Stimulated activated CD8-positive, alpha-beta memory T cell treated with anti-CD3 and anti-CD28 coated beads, Interleukin-15, amount 100 ng/mL, for 48 hours (primary cell): Measurements from ENCODE around the gene JADE1.
A peak's percentile ranks its signal among the peaks of the same experiment; 100 is the strongest.

Experiments
- DNase-seq, 2 donors: peaks; one replicate each; pipeline ENCODE4 v3.0.0-alpha.2; 2020; ENCODE audit warnings: low read depth in 2 of 2

The JADE1 gene

DNA sequence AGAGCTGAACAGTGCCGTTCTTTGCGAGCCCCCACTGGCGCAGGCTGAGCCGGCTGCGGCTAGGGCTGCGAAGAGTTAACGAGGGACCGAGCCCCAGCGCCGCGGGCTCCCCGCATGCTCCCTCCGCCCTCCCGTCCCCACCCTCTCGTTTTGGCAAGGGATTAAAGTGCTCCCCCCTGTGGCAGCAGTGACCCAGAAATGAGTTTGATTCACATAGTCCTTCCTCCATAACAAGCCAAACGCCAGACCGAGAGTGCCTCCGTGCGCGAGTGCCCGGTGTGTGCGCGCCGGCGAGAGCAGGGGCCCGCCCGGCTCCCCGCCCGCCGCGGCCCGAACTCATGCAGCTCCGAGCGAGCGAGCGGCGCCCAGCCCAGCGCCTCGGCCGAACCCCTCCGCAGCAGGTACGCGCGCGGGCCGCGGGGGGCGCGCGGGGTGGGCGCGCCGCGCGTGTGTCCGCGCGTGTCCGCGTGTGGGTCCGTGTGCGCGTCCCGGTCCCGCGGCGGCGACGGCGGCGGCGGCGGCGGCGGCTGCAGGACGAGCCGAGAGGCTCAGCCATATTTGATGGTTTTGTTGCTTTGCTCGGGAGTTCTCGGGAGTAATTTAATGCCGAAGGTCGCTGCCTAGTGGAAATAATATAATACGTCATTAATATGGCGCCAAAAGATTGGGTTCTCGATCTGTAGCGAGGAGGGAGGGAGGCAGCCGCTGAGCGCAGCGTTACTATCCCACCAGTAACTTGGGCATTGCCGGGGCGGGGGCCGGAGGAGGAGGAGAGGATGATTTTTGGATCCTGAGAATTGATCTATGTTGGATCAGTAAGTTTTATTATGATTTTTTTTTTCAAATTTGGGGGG is at the start of gene JADE1:
TSS of gene JADE1 (plus strand) at position 224 of the 854 bp plus-strand sequence. CDS start 22,059 bp downstream, outside the sequence.
- DNase-seq, result peak; percentile 82 to 84

DNA sequence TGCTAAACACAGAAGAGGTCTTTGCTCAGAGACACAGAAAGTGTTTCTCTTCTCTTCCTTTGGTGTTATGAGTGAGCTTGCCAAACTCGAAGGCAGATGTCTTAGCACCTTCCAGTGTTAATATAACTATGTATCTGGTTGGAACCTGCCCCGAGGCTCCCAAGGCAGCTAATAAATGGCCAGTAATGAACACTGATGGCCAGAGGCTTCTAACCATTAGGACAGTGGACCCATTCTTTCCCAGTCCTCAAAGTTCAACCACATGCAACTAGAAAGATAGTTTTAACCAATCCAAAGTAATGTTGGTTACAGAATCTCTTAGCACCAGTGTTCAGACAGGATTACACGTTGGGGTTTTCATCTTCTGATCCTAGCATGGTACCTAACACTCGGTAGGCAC is 42.7 kb upstream of the JADE1 start:
- DNase-seq, result no peak

DNA sequence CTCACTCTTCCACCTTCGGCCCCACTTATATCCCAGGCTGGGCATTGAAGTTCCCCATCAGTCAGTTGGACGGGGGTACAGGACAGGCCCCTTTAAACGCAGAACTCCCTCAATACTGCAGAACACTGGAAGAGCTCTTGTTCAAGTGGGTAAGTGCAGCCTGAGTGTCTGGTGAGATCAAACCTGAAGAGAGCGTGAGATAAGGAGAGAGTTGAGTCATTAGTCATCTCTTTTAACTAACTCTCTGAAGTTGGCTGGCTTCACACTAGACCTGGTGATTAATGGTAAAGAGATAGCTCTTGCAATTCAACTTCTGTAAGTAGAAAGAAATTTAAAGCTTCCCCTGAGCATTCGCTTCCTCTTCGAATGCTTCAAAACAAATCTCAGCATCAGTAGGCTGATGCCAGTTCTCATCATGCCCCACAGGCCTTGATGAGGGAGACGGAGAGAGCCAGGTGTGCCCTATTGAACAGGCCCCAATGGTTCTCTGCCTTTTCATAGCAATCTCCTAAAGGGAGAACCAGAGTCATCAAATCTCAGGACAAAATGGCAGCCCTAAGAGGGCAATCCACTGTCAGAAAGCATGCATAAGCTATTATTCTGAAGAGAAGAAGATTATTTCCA is 41.0 kb upstream of the JADE1 start:
- no peak for DNase-seq

DNA sequence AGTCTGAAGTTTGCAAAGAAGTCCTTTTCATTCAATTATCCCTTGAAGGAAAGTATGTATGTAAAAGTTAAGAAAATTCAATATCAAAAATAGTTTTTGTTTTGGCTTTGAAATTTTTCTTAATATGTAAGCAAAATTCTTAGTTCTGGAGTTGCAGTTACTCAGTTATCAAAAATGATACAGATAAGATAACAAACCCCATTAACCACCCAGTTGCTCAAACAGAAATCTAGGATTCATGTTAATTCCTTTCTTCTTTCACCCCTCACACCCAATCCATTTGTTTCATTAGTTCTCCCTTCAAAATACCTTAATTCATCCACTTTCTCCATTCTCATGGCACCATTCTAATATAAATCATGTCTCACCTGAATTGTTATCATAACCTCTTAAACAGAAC is 40.5 kb upstream of the JADE1 start:
- DNase-seq, result no peak

DNA sequence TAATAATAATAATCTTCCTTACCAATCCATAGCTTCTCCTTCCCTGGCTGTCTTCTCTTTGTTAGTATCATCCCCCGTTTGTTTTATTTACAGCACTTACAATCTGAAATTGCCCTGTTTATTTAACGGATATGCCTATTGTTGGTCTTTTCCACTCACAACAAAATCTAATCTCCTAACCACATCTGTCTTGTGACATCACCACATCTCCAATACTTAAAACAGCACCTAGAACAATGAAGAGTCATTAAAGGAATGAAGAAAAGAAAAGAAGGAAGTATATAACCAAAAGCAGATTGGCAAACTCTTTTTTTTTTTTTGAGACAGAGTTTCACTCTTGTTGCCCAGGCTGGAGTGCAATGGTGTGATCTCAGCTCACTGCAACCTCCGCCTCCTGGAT is 38.7 kb upstream of the JADE1 start:
- DNase-seq, result no peak

DNA sequence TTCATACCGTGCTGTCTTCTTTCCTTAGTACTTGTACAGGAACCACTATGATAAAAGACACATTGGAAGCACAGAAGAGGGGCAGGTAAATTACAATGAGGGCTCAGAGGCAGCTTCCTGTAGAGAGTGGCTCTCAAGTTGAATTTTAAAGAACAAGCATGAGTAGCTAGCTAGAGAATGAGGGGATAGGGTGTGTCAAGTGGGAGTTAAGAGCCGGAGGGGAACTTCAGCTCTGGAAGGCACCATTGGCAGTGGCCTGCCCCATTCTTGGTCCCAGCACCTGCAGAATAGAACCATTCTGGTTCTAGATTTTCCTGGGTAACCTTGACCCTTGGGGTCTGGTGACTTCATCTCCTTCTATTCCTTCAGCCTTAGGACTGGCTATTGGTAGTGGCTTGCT is 34.0 kb upstream of the JADE1 start:
- no peak for DNase-seq

DNA sequence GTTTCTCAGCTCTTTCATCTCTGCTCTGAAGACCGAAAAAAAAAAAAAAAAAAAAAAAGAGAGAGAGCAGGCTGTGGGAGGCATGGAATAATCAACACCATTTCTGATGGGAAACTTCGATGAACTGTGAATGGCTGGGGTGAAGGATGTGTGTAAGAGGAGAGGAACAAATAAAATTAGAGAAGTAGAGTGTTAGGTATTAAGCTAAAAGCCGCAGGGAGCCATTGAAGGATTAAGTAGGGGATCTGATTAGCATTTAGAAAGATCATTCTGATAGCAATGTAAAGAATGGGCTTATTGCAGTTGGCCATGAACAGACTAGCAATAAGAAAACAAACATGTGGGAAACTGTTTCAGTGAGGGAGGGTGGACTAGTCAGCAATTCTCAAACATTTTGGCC is 33.6 kb upstream of the JADE1 start:
- no peak for DNase-seq

DNA sequence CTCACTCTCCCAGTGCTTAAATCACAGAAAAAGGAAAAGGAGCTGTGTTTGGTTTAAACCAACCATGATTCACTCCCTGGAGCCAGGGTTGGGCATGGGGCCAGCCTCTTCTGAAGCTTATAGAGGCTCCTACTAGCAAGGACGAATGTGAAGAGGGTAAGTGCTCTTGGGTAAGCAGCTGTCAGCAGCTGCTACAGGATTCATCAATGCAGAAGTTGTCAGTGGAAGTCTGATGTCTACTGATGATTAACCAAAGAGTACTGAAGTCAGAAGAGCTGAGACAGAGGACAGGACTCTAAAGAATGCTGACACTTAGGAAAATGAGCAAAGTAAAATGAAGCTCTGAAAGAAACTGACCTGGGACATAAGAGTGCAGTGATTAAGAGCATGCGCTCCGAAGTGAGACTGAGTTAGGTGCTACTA is 32.7 kb upstream of the JADE1 start:
- DNase-seq, result no peak

DNA sequence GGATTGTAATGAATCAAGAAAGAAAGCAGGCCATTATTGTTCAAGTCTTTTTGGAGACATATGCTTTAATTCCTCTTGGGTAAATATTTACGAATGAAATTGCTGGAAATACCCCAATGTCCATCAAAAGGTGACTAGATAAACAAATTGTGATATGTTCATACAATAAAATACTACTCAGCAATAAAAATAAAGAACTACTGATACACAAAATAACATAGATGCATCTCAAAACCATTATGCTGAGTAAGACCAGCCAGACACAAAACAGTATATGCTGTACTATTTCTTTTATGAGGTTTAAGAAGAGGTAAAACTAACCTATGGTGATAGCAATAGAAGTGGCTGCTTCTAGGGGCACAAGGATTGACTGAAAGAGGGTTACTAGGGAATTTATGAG is 28.8 kb upstream of the JADE1 start:
- DNase-seq, result no peak

DNA sequence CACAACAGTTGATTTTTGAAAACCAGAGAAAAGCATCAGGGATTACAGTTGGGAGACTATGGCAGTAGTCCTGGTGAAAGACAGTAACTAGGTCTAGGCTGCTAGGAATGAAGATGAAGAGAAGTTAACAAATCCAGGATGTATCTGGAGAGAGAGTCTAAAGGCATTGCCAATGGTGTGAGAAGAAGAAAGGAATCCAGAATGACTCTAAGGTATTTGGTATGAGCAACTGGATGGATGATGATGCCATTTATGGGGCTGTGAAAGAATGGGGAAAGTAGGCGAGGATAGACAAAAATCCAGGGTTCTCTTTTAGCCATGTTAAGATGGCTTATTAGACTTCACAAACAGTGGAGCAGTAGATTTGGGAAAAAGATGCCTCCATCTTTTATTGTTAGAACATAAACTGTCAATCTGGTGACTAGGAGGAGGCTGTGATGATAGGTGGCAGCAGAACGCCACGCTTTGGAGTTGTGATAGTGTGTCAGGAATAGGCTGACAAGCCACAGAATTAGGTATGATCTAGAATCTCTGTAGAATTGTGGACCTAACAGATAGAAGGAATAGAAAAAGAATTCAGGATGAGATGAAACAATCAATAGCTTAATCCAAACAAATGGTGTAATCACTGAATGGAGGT is 27.3 kb upstream of the JADE1 start:
- DNase-seq, result peak in 1 of 2 donors; percentile 6

DNA sequence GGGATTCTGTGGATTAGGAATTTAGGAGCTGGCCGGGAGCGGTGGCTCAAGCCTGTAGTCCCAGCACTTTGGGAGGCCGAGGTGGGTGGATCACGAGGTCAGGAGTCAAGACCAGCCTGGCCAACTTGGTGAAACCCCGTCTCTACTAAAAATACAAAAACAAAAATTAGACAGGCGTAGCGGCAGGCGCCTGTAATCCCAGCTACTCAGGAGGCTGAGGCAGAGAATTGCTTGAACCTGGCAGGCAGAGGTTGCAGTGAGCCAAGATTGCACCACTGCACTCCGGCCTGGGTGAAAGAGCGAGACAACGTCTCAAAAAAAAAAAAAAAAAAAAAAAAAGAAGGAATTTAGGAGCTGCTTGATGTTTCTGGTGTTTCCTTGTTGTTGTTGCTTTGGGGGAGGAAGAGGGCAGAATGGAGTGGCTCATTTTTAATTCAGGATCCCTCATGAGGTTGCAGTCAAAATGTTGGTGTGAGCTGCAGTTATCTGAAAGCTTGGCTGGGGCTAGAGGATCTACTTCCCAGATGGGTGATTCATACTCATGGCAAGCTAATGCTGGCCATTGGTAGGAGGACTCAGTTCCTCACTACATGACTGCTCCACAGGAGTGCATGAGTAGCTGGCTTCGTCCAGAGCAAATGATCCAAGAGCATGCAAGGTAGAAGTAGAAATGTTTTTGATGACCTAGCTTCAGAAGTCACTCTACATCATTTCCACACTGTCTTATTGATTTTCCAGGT is 26.5 kb upstream of the JADE1 start:
- no peak for DNase-seq

DNA sequence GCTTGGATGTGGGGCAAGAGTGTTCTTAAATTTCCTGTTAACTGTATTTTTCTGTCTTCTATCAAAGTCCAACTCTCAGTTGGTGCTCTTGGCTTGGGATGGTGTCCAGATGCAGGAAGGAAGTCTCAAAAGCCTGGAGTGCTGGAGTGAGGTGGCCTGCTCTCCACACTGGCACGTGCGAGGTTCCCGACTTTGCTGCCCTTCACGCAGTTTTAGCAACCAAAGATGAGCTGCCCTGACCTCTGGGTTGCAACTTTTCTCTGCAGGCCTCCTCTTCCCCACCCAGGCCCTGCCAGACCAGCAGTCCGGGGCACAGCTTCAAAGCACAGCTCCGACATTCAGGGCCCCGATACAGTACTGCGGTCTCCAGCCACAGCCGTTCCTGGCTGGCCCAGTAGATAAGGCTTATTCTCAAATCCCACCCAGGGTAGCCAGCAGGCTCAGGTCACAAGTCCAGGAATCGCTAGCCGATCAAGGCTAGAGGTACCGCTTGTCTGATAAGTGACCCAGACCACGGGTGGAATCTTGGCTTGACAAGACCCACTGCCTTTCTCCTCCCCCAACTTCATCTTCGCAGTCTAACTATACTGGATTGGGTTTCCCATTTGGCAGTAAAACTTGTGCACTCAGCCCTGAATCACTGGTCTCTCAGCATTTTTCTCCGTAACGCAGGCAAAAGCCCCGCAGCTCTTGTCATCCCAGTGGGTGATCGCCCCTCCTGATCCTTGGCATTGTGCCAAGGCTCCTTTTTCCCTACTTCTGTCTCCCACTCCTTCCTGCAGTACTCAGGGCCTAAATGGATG is 21.8 kb upstream of the JADE1 start:
- no peak for DNase-seq

DNA sequence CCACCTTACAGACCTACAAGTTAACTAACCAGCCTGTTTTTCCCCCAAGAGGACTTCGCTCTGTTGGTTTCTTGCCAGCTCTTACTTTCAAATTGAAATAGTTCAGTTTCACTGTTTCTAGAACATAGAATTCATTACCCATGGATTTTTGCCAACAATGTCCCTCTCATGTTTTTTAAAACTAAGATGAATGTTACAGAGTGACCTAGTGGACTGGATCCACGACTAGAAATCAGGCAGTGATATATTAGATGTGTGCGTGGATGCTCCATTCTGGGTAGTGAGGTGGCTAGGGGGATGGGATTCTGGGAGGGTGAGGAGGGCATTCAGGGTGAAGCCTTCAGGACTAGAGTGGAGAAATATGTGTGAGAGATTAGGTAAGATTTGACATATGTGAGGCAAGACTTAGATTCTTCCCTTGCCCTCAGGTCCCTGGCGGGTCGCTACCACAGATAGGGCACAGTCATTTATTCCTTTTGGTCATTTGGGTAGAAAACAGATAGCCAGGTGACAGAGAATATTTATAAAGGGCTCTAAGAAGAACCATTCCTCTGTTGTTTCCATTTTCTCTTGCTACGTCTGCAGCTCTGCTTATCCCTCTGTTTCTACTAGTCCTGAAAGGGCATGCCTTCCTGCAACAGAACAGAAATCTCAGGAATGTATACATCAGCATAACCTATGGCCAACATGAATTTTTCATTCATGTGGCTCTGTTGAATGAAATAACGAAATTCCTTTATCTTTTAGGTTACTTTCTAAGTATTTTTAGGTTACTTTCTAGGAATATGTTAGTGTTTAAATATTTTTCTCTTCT is 15.4 kb upstream of the JADE1 start:
- no peak for DNase-seq

DNA sequence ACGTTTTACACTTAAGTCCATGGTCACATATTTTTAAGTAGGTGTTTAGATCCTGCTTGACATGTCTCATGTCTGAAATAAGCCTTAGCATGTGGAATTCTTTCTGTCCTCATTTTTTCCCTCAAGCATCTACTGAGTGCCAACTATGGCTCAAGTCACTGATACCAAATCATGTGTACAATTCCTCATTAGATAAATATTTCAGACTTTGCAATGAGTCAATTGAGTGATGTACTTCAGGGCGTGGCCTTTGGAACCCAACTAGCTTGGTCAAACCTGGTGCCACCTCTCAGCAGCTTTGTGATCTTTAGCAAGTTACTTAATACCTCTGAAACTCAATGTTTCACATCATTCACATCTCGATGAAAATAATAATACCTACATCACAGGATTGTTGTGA is 12.6 kb upstream of the JADE1 start:
- no peak for DNase-seq

DNA sequence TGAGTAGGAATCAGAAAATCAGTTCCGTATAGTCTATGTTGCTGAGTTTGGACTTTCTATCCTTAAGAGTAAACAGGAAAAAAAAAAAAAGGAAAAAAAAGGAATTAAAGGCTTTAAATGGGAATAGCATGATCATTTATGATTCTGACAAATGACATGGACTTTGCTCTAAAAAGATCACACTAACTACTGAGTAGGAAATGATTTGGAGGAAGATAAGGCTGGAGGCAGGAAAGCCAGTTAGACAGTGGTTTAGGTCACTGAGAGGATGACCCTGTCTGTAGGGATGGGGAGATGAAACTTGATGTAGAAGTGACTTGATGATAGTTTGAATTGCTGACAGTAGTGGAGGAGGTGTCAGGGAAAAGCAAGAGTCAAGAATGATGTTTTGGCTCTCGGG is 9.2 kb upstream of the JADE1 start:
- DNase-seq, result no peak

DNA sequence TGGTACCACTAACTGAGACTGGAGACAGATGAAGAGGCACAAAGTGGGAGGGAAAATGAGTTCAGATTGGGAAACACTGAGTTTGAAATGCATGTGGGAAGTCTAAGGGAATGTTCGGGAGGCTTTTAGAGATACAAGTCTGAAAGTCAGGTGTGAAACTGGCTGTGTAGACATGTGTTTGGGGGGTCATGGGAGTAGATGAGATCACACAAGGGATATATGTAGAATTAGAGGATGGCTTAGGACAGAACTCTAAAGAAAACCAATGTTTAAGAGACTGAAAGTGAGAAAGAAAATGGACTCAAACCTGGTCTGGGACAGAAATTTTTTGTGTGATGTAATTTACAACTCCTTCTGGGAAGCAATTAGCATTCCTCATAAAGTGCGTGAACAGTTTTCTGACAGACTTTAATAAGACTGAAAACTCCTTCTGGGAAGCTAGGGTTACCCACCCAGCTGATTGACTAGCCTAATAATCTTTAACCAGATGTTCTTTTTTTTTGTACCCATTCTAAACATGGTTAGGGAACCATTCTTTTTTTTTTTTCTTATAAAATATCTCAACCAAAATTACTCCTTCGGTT is 8.7 kb upstream of the JADE1 start:
- DNase-seq, result no peak

DNA sequence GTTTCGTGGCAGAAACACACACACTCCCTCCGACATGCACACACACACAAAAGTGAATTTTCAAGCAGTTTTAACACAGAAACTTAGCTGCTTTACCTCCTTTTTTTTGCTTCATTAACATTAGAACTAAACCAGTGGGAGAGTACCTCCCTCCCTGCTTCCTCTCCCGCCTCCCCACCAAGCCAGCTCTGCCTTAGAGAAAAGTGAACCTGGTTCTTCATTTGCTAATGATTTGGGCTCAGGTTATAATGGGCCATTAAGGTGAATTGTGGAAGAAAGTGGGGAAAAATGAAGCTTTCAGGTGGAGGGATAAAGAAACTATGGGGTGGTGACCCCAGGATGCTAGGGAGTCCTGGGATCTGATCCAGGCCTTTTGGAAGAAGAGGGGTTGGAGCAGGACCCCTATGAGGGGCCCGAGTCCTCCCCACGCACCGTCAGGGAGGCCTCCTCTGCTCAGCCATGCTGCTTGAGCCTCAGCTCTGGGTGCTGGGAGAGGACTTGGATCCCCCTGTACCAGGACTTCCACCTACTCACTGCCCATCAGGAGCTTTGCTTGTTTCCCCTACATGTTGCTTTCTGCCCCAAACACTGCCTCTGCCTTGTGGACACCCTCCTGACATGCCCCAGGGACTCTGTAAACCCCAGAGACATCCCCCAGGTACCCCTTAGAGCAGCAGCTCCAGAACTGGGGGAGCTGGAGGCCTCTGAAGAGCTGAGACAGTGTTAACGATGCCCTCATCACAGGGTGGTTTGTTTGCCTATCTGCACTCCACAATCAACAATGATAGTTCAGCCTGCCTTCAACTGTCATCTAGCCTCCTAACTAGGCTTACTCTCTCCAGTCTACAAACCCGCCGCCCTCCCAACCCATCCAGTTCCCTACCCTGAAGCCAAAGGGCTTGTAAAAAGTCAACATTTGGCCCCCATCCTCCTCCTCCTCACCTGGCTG is 6.5 kb upstream of the JADE1 start:
- DNase-seq, result no peak

DNA sequence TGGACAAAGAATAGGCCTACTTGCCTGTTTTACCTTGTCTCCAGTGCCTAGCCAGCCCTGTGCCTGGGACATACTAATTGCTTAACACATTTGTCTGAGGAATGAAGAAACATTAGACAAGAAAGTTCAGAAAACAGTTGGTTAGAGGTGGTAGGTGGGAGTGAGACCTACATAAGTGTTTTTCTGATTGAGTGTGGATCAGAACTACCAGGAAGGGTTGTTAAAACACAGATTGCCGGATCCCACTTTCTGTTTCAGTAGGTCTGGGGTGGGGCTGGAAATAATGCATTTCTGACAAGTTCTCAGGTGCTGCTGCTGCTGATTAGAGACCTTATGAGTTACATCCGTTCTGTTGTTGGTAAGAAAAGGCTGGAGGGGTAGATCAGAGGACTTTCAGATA is 5.7 kb upstream of the JADE1 start:
- DNase-seq, result no peak

DNA sequence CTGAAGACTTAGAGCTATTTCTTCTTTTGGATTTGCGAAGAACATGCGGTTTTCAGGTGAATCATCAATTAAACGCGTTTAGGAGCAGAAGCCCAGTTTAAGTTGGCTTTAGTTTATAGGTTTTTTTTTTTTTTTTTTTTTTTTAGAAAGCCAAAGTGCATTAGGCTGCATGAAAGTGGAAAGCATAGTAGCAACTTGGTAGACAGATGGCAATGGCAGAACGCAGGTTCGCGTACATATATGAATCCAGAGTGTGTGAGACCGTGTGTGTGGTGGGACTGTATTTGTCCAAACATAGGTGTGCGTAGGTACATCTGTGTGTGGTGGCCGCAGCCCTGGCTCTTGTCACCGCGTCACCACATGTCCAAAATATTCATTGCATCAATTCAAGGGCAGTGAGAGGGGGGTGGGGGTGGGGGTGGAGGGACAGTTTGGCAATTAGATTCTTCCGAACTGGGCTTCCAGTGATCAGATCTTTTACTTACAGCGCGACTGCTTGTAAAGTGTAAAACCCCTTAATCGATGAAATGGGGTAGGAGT is 901 bp downstream of the JADE1 start:
- no peak for DNase-seq
